GM23338 (cell line): ENCODE data around the gene KCNA2. TPM values are rescaled to one million over a fixed set of nuclear protein-coding genes. Genes with fewer than 3 reads are reported as not detected.

Experiments used
- ATAC-seq: fragments of 200-7000 bp; cut with Tn5 transposase; 3 replicates; pipeline ENCODE4 v1.9.1; 2020
- DNase-seq: peaks from one replicate; pipeline ENCODE4 v3.0.0-alpha.2; 2015; ENCODE audit warnings: low spot score
- H2AFZ ChIP-seq: fragments of 200-600 bp; sonication (generic); 2 replicates; pipeline ENCODE4 v1.8.0; 2016; ENCODE audit warnings: antibody characterized with exemption, mild to moderate bottlenecking, moderate library complexity
- H3F3A ChIP-seq: fragments of 200-600 bp; sonication (generic); replicated peaks from 2 replicates; pipeline ENCODE4 v1.8.0; 2017; ENCODE audit warnings: antibody characterized with exemption, mixed run types, low read depth
- H3K27ac ChIP-seq: fragments of 200-600 bp; sonication (generic); 2 replicates; pipeline ENCODE4 v1.6.1; 2016; ENCODE audit warnings: low read depth
- H3K27me3 ChIP-seq: fragments of 200-600 bp; sonication (generic); 2 replicates; pipeline ENCODE4 v1.8.0; 2016; ENCODE audit warnings: mild to moderate bottlenecking, mixed run types, moderate library complexity; ENCODE audit not compliant: insufficient read depth
- H3K36me3 ChIP-seq: fragments of 200-600 bp; sonication (generic); 2 replicates; pipeline ENCODE4 v1.8.0; 2016; ENCODE audit warnings: mild to moderate bottlenecking; ENCODE audit not compliant: insufficient read depth
- H3K4me1 ChIP-seq: fragments of 200-600 bp; sonication (generic); 2 replicates; pipeline ENCODE4 v1.8.0; 2016; ENCODE audit warnings: mild to moderate bottlenecking, moderate library complexity; ENCODE audit not compliant: insufficient read depth
- H3K4me2 ChIP-seq: fragments of 200-600 bp; sonication (generic); 2 replicates; pipeline ENCODE4 v1.7.1; 2017; ENCODE audit warnings: mixed run types
- H3K4me3 ChIP-seq: fragments of 200-600 bp; sonication (generic); 2 replicates; pipeline ENCODE4 v1.6.1; 2016; ENCODE audit warnings: mixed run types
- H3K79me2 ChIP-seq: fragments of 200-600 bp; sonication (generic); replicated peaks from 2 replicates; pipeline ENCODE4 v1.8.0; 2017; ENCODE audit warnings: mild to moderate bottlenecking; ENCODE audit not compliant: insufficient read depth
- H3K9me2 ChIP-seq: fragments of 200-600 bp; sonication (generic); 2 replicates; pipeline ENCODE4 v1.8.0; 2017; ENCODE audit not compliant: insufficient read depth
- H4K20me1 ChIP-seq: fragments of 200-600 bp; sonication (generic); replicated peaks from 2 replicates; pipeline ENCODE4 v1.8.0; 2017; ENCODE audit warnings: mild to moderate bottlenecking; ENCODE audit not compliant: insufficient read depth
- H3K27ac Mint-ChIP-seq: 2 replicates; pipeline ENCODE4 v1.8.0; 2020; ENCODE audit warnings: inconsistent platforms, mild to moderate bottlenecking, moderate library complexity, mixed read lengths
- H3K27me3 Mint-ChIP-seq: 3 replicates; pipeline ENCODE4 v1.8.0; 2022; ENCODE audit warnings: low read depth, mild to moderate bottlenecking, moderate library complexity, mixed read lengths, inconsistent platforms; ENCODE audit not compliant: insufficient read depth, poor library complexity
- H3K36me3 Mint-ChIP-seq: 3 replicates; pipeline ENCODE4 v1.8.0; 2021; ENCODE audit warnings: low read depth, mild to moderate bottlenecking, inconsistent platforms, moderate library complexity, mixed read lengths
- H3K4me1 Mint-ChIP-seq: 3 replicates; pipeline ENCODE4 v1.8.0; 2020; ENCODE audit warnings: mild to moderate bottlenecking, inconsistent platforms, mixed read lengths
- H3K4me3 Mint-ChIP-seq: 3 replicates; pipeline ENCODE4 v1.8.0; 2021; ENCODE audit warnings: moderate library complexity, mild to moderate bottlenecking, inconsistent platforms, mixed read lengths
- H3K9me3 Mint-ChIP-seq: 3 replicates; pipeline ENCODE4 v1.8.0; 2020; ENCODE audit warnings: moderate library complexity, mild to moderate bottlenecking, inconsistent platforms, mixed read lengths
- CREB1 ChIP-seq: fragments of 250-450 bp; sonication (Bioruptor Pico); IDR thresholded peaks from 2 replicates; pipeline ENCODE4 v1.5.0; 2020; ENCODE audit warnings: low read depth, mild to moderate bottlenecking, moderate library complexity
- EZH2 ChIP-seq: fragments of 200-600 bp; sonication (generic); IDR thresholded peaks from one replicate; pipeline ENCODE4 v1.8.0; 2017; ENCODE audit warnings: antibody characterized with exemption, mild to moderate bottlenecking, low read depth; ENCODE audit not compliant: unreplicated experiment
- JUNB ChIP-seq: IDR thresholded peaks from one replicate; pipeline ENCODE4 v1.6.1; 2016; ENCODE audit warnings: antibody characterized with exemption; ENCODE audit not compliant: unreplicated experiment
- REST ChIP-seq: IDR thresholded peaks from one replicate; pipeline ENCODE4 v1.6.1; 2018; ENCODE audit warnings: antibody characterized with exemption; ENCODE audit not compliant: unreplicated experiment
- STAT1 ChIP-seq: IDR thresholded peaks from one replicate; pipeline ENCODE4 v1.6.1; 2016; ENCODE audit warnings: antibody characterized with exemption; ENCODE audit not compliant: unreplicated experiment
- ZNF114 ChIP-seq: fragments of 250-450 bp; sonication (Bioruptor Pico); IDR thresholded peaks from 2 replicates; pipeline ENCODE4 v1.5.0; 2020; ENCODE audit warnings: mild to moderate bottlenecking, moderate library complexity
- ZNF331 ChIP-seq: fragments of 250-450 bp; sonication (Bioruptor Pico); IDR thresholded peaks from 2 replicates; pipeline ENCODE4 v1.5.0; 2020; ENCODE audit warnings: low read depth, mild to moderate bottlenecking, moderate library complexity
- polyA plus RNA-seq: library from polyadenylated mRNA; unstranded; fragments of >200 nt; fragmentation: Nextera tagmentation; extraction: Ambion mirVana; gene quantifications from 2 replicates; pipeline ENCODE4 v1.2.1, GENCODE V29; 2016
- total RNA-seq: library from RNA; depleted of rRNA; stranded (reverse); fragments of >200 nt; shearing (Covaris generic); gene quantifications from 2 replicates; pipeline ENCODE4 v1.2.3, GENCODE V29; 2014
- TF ChIP-seq, protein P1 (sequence below), 2 experiments: fragments of 200-600 bp in 1 of 2; sonication (generic) in 1 of 2; conservative IDR thresholded peaks; 2 replicates each; pipeline versions ENCODE4 v1.5.1 to v1.6.1; 2016 to 2017; ENCODE audit warnings: antibody characterized with exemption in 2 of 2, low read depth in 2 of 2, mild to moderate bottlenecking in 2 of 2, moderate library complexity in 1 of 2
- TF ChIP-seq, protein P2 (sequence below): IDR thresholded peaks from 2 replicates; pipeline ENCODE4 v1.6.1; 2016; ENCODE audit warnings: antibody characterized with exemption
- TF ChIP-seq, protein P3 (sequence below): fragments of 250-450 bp; sonication (Bioruptor Pico); IDR thresholded peaks from 2 replicates; pipeline ENCODE4 v1.5.0; 2020; ENCODE audit warnings: mild to moderate bottlenecking, moderate library complexity

The KCNA2 gene
- total and polyA plus RNA-seq, 2 experiments from 2014 or later: 0.11 to 1.5 TPM

GRCh38 chr1:110605446-110605845 lies 712 bp downstream of the KCNA2 start:
- Histone ChIP-seq H3K27ac (no peak overlapping the region), H3K4me1 (peaks cover 11% of the 10 kb centered on the region), H3K9me2 (no peaks in the 10 kb centered on the region), H4K20me1 (0 out of 2 replicates have a peak, but pooled peaks cover 3% of the 10 kb centered on the region), H3K4me3 (peak overlapping the region; percentile 87; the same call in 1 of the 2 replicates), H2AFZ (0 out of 2 replicates have a peak overlapping the region, but pooled peaks have one; percentile 100), H3K36me3 (no peaks in the 10 kb centered on the region), H3K79me2 (no peaks in the 10 kb centered on the region), H3F3A (no peaks in the 10 kb centered on the region), H3K27me3 (peaks cover 75% of the 10 kb centered on the region), H3K4me2 (peak overlapping the region; percentile 96)
- DNase-seq (no peak), ATAC-seq (no peak)
- Mint-ChIP-seq H3K4me3 (peak overlapping the region; percentile 36; the same call in 2 of the 3 replicates), H3K36me3 (no peaks in the 10 kb centered on the region), H3K27ac (no peak overlapping the region), H3K9me3 (no peaks in the 10 kb centered on the region), H3K4me1 (peaks cover 17% of the 10 kb centered on the region), H3K27me3 (peaks cover 64% of the 10 kb centered on the region)
- TF ChIP-seq STAT1 (no peak), ZNF331 (CRISPR knock-in tag) (no peak), REST (no peak), EZH2 (no peak), ZNF114 (no peak), JUNB (no peak), CREB1 (CRISPR knock-in tag) (no peak)
- TF ChIP-seq, protein P1, sequence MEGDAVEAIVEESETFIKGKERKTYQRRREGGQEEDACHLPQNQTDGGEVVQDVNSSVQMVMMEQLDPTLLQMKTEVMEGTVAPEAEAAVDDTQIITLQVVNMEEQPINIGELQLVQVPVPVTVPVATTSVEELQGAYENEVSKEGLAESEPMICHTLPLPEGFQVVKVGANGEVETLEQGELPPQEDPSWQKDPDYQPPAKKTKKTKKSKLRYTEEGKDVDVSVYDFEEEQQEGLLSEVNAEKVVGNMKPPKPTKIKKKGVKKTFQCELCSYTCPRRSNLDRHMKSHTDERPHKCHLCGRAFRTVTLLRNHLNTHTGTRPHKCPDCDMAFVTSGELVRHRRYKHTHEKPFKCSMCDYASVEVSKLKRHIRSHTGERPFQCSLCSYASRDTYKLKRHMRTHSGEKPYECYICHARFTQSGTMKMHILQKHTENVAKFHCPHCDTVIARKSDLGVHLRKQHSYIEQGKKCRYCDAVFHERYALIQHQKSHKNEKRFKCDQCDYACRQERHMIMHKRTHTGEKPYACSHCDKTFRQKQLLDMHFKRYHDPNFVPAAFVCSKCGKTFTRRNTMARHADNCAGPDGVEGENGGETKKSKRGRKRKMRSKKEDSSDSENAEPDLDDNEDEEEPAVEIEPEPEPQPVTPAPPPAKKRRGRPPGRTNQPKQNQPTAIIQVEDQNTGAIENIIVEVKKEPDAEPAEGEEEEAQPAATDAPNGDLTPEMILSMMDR (conservative IDR thresholded peaks at IDR 0.05; ENCODE audit: low read depth in 2 of 2): no peak
- TF ChIP-seq, protein P2, sequence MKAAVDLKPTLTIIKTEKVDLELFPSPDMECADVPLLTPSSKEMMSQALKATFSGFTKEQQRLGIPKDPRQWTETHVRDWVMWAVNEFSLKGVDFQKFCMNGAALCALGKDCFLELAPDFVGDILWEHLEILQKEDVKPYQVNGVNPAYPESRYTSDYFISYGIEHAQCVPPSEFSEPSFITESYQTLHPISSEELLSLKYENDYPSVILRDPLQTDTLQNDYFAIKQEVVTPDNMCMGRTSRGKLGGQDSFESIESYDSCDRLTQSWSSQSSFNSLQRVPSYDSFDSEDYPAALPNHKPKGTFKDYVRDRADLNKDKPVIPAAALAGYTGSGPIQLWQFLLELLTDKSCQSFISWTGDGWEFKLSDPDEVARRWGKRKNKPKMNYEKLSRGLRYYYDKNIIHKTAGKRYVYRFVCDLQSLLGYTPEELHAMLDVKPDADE: no peak
- TF ChIP-seq, protein P3, sequence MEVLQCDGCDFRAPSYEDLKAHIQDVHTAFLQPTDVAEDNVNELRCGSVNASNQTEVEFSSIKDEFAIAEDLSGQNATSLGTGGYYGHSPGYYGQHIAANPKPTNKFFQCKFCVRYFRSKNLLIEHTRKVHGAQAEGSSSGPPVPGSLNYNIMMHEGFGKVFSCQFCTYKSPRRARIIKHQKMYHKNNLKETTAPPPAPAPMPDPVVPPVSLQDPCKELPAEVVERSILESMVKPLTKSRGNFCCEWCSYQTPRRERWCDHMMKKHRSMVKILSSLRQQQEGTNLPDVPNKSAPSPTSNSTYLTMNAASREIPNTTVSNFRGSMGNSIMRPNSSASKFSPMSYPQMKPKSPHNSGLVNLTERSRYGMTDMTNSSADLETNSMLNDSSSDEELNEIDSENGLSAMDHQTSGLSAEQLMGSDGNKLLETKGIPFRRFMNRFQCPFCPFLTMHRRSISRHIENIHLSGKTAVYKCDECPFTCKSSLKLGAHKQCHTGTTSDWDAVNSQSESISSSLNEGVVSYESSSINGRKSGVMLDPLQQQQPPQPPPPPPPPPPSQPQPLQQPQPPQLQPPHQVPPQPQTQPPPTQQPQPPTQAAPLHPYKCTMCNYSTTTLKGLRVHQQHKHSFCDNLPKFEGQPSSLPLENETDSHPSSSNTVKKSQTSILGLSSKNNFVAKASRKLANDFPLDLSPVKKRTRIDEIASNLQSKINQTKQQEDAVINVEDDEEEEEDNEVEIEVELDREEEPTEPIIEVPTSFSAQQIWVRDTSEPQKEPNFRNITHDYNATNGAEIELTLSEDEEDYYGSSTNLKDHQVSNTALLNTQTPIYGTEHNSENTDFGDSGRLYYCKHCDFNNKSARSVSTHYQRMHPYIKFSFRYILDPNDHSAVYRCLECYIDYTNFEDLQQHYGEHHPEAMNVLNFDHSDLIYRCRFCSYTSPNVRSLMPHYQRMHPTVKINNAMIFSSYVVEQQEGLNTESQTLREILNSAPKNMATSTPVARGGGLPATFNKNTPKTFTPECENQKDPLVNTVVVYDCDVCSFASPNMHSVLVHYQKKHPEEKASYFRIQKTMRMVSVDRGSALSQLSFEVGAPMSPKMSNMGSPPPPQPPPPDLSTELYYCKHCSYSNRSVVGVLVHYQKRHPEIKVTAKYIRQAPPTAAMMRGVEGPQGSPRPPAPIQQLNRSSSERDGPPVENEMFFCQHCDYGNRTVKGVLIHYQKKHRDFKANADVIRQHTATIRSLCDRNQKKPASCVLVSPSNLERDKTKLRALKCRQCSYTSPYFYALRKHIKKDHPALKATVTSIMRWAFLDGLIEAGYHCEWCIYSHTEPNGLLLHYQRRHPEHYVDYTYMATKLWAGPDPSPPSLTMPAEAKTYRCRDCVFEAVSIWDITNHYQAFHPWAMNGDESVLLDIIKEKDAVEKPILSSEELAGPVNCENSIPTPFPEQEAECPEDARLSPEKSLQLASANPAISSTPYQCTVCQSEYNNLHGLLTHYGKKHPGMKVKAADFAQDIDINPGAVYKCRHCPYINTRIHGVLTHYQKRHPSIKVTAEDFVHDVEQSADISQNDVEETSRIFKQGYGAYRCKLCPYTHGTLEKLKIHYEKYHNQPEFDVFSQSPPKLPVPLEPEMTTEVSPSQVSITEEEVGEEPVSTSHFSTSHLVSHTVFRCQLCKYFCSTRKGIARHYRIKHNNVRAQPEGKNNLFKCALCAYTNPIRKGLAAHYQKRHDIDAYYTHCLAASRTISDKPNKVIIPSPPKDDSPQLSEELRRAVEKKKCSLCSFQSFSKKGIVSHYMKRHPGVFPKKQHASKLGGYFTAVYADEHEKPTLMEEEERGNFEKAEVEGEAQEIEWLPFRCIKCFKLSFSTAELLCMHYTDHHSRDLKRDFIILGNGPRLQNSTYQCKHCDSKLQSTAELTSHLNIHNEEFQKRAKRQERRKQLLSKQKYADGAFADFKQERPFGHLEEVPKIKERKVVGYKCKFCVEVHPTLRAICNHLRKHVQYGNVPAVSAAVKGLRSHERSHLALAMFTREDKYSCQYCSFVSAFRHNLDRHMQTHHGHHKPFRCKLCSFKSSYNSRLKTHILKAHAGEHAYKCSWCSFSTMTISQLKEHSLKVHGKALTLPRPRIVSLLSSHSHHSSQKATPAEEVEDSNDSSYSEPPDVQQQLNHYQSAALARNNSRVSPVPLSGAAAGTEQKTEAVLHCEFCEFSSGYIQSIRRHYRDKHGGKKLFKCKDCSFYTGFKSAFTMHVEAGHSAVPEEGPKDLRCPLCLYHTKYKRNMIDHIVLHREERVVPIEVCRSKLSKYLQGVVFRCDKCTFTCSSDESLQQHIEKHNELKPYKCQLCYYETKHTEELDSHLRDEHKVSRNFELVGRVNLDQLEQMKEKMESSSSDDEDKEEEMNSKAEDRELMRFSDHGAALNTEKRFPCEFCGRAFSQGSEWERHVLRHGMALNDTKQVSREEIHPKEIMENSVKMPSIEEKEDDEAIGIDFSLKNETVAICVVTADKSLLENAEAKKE (CRISPR knock-in tag): no peak
